ENCODE results near the gene CHRNA4. TPM values are rescaled to one million over a fixed set of nuclear protein-coding genes. Genes with fewer than 3 reads are reported as not detected.

CHRNA4 gene
- total and polyA plus RNA-seq, 2 donors (not counting 1 experiment from before 2014, with no cell fraction given) = not detected

DNA sequence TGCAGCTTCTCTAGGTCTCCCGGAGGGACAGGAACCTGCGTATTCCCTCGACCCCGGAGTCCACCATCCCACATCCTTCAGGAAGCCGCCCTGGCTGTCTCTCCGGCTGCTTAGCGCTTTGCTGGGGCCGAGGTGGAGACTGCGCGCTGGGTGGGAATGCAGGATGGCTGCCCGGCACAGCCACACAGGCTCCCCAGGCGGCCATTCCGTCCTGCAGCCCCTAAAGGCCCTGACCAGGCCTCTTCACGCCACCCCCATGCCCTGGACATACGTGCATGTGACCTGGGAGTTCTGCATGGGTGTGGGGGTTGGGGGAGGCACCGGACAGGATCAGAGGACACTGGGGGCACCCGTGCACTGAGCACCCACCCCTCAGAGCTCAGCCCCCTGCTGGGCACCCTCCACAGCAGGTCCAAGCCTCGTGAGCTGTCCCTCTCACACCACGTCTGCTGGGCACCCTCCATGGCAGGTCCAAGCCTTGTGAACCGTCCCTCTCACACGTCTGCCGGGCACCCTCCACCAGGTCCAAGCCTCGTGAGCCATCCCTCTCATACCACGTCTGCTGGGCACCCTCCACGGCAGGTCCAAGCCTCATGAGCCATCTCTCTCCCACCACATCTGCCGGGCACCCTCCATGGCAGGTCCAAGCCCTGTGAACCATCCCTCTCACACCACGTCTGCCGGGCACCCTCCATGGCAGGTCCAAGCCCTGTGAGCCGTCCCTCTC, 40.4 kb upstream of the CHRNA4 start:
- TF ChIP-seq CTCF (conservative IDR thresholded peaks at IDR 0.05 in 1 of 2, IDR thresholded peaks at IDR 0.05 in 1 of 2; ENCODE audit: low read depth in 1 of 2, low read length in 2 of 2) (no peak), EZH2 (IDR thresholded peaks at IDR 0.05; ENCODE audit: low read length, missing control alignments) (no peak)
- Histone ChIP-seq H3K27ac (ENCODE audit: insufficient read depth, low read length) (no peak overlapping the region), H3K36me3 (ENCODE audit: control insufficient read depth, insufficient read depth, low read length) (no peaks in the 10 kb centered on the region), H3K79me2 (ENCODE audit: control insufficient read depth, insufficient read depth, low read length) (no peaks in the 10 kb centered on the region), H3K4me1 (ENCODE audit: control insufficient read depth, extremely low read depth, insufficient read depth, low read length) (no peaks in the 10 kb centered on the region), H3K4me3 (replicated peaks in 1 of 4; ENCODE audit: control extremely low read depth in 1 of 4, insufficient read depth in 1 of 4, low read depth in 3 of 4, low read length in 4 of 4) (no peak overlapping the region), H3K4me2 (ENCODE audit: extremely low read depth, insufficient read depth, low read length) (no peak overlapping the region), H3K9me3 (ENCODE audit: control insufficient read depth, insufficient read depth, low read depth, low read length) (no peaks in the 10 kb centered on the region), H3K27me3 (ENCODE audit: control insufficient read depth, insufficient read depth, low read length) (no peaks in the 10 kb centered on the region), H2AFZ (ENCODE audit: low read length) (no peak overlapping the region), H4K20me1 (ENCODE audit: control insufficient read depth, extremely low read depth, insufficient read depth, low read length) (no peaks in the 10 kb centered on the region), H3K9ac (ENCODE audit: insufficient read depth, low read length) (no peak overlapping the region)
- no peak for DNase-seq (ENCODE audit: low read depth in 2 of 2)

- H3K4me3 ChIP-seq (replicated peaks in 1 of 4; ENCODE audit: control extremely low read depth in 1 of 4, insufficient read depth in 1 of 4, low read depth in 3 of 4, low read length in 4 of 4) = no peak overlapping the region
- H3K27ac ChIP-seq (ENCODE audit: insufficient read depth, low read length) = no peak overlapping the region
- no peaks in the 10 kb centered on the region for H3K79me2 ChIP-seq (ENCODE audit: control insufficient read depth, insufficient read depth, low read length)
- H3K27me3 ChIP-seq (ENCODE audit: control insufficient read depth, insufficient read depth, low read length) = no peaks in the 10 kb centered on the region
- H2AFZ ChIP-seq (ENCODE audit: low read length) = no peak overlapping the region
- H3K9ac ChIP-seq (ENCODE audit: insufficient read depth, low read length) = no peak overlapping the region
- DNase-seq (ENCODE audit: low read depth in 2 of 2) = no peak
- H3K4me1 ChIP-seq (ENCODE audit: control insufficient read depth, extremely low read depth, insufficient read depth, low read length) = no peaks in the 10 kb centered on the region
- H4K20me1 ChIP-seq (ENCODE audit: control insufficient read depth, extremely low read depth, insufficient read depth, low read length) = no peaks in the 10 kb centered on the region
- H3K9me3 ChIP-seq (ENCODE audit: control insufficient read depth, insufficient read depth, low read depth, low read length) = no peaks in the 10 kb centered on the region
- TF ChIP-seq CTCF (conservative IDR thresholded peaks at IDR 0.05 in 1 of 2, IDR thresholded peaks at IDR 0.05 in 1 of 2; ENCODE audit: low read depth in 1 of 2, low read length in 2 of 2) (no peak), EZH2 (IDR thresholded peaks at IDR 0.05; ENCODE audit: low read length, missing control alignments) (no peak)
- no peak overlapping the region for H3K4me2 ChIP-seq (ENCODE audit: extremely low read depth, insufficient read depth, low read length)
- no peaks in the 10 kb centered on the region for H3K36me3 ChIP-seq (ENCODE audit: control insufficient read depth, insufficient read depth, low read length)
These were observed 39.5 kb upstream of the CHRNA4 start for GRCh38 chr20:63400486-63401210.

DNA sequence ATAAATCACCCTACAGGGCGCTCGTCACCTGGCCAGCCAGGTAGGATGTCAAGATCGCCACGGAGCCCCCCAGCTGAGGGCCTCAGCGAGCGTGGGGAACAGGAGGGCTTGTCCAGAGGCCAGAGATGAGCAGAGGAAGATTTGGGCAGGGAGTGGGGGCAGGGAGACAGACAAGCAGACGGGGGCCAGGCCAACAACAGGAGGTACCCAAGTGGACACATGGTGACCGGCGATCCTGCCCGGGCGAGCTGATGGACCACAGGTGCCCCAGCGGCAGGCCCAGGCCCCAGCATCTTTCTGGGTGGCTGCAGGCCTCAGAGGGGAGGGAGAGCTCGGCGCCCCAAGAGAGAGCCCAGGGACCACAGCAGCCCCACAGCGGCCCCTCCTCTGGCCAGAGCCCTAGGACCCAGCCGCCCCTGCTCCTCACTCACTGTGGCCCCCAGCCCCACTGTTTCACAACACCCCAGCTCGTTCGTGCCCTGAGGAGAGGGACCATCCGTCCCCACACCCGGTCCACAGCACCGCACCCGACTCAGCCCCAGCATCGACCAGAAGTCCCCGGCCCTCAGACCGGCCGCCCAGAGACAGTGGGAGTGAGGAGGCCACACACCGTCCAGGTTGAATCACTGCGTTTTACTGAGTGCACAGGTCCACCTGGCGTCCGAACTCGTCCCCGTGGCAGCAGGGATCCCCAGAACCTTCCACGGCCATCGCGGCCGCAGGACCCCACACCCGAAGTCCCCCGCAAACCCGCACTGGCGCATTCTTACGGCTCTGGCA, 38.6 kb upstream of the CHRNA4 start:
- no peaks in the 10 kb centered on the region for H4K20me1 ChIP-seq (ENCODE audit: control insufficient read depth, extremely low read depth, insufficient read depth, low read length)
- H3K4me2 ChIP-seq (ENCODE audit: extremely low read depth, insufficient read depth, low read length) = no peak overlapping the region
- H3K4me3 ChIP-seq (replicated peaks in 1 of 4; ENCODE audit: control extremely low read depth in 1 of 4, insufficient read depth in 1 of 4, low read depth in 3 of 4, low read length in 4 of 4) = no peak overlapping the region
- H3K9ac ChIP-seq (ENCODE audit: insufficient read depth, low read length) = no peak overlapping the region
- H3K27ac ChIP-seq (ENCODE audit: insufficient read depth, low read length) = no peak overlapping the region
- TF ChIP-seq EZH2 (IDR thresholded peaks at IDR 0.05; ENCODE audit: low read length, missing control alignments) = no peak
- TF ChIP-seq CTCF (conservative IDR thresholded peaks at IDR 0.05 in 1 of 2, IDR thresholded peaks at IDR 0.05 in 1 of 2; ENCODE audit: low read depth in 1 of 2, low read length in 2 of 2) = no peak
- no peaks in the 10 kb centered on the region for H3K36me3 ChIP-seq (ENCODE audit: control insufficient read depth, insufficient read depth, low read length)
- no peaks in the 10 kb centered on the region for H3K4me1 ChIP-seq (ENCODE audit: control insufficient read depth, extremely low read depth, insufficient read depth, low read length)
- H3K27me3 ChIP-seq (ENCODE audit: control insufficient read depth, insufficient read depth, low read length) = no peaks in the 10 kb centered on the region
- no peak overlapping the region for H2AFZ ChIP-seq (ENCODE audit: low read length)
- H3K9me3 ChIP-seq (ENCODE audit: control insufficient read depth, insufficient read depth, low read depth, low read length) = no peaks in the 10 kb centered on the region
- H3K79me2 ChIP-seq (ENCODE audit: control insufficient read depth, insufficient read depth, low read length) = no peaks in the 10 kb centered on the region
- DNase-seq (ENCODE audit: low read depth in 2 of 2) = no peak

Data from fibroblast of lung (primary cell).